Glutamatergic neuron (in vitro differentiated cells): Measurements from ENCODE around the gene ABR. TPM values are rescaled to one million over a fixed set of nuclear protein-coding genes. Genes with fewer than 3 reads are reported as not detected.

Experiments used
- DNase-seq: peaks from one replicate; pipeline ENCODE4 v3.0.0; 2022
- H3K27ac Mint-ChIP-seq: one replicate; pipeline ENCODE4 v1.8.0; 2020; ENCODE audit warnings: mild to moderate bottlenecking, mixed read lengths, inconsistent platforms; ENCODE audit not compliant: unreplicated experiment
- H3K27me3 Mint-ChIP-seq: one replicate; pipeline ENCODE4 v1.8.0; 2020; ENCODE audit warnings: mild to moderate bottlenecking, moderate library complexity, mixed read lengths, inconsistent platforms; ENCODE audit not compliant: unreplicated experiment
- H3K36me3 Mint-ChIP-seq: one replicate; pipeline ENCODE4 v1.8.0; 2020; ENCODE audit warnings: mild to moderate bottlenecking, mixed read lengths, inconsistent platforms; ENCODE audit not compliant: unreplicated experiment
- H3K4me1 Mint-ChIP-seq: one replicate; pipeline ENCODE4 v1.8.0; 2020; ENCODE audit warnings: mild to moderate bottlenecking, low read depth, mixed read lengths, inconsistent platforms; ENCODE audit not compliant: unreplicated experiment
- H3K4me3 Mint-ChIP-seq: one replicate; pipeline ENCODE4 v1.8.0; 2020; ENCODE audit warnings: mild to moderate bottlenecking, mixed read lengths, inconsistent platforms; ENCODE audit not compliant: unreplicated experiment
- H3K9me3 Mint-ChIP-seq: one replicate; pipeline ENCODE4 v1.8.0; 2020; ENCODE audit warnings: mild to moderate bottlenecking, moderate library complexity, mixed read lengths, inconsistent platforms; ENCODE audit not compliant: unreplicated experiment
- total RNA-seq: library from RNA; stranded (reverse); fragmentation: NEBNext Ultra II Directional; extraction: Animal tissue kit (Norgen Biotek cat#: 25700); gene quantifications from one replicate; pipeline ENCODE4 v1.2.1, GENCODE V29; 2021; ENCODE audit not compliant: unreplicated experiment
- TF ChIP-seq, protein P1 (sequence below): fragments of 200-600 bp; sonication (generic); IDR thresholded peaks from one replicate; pipeline ENCODE4 v1.5.0; 2021; ENCODE audit not compliant: partially characterized antibody, unreplicated experiment

Gene ABR
- total RNA-seq, 1 donor from 2014 or later = 219 TPM

DNA sequence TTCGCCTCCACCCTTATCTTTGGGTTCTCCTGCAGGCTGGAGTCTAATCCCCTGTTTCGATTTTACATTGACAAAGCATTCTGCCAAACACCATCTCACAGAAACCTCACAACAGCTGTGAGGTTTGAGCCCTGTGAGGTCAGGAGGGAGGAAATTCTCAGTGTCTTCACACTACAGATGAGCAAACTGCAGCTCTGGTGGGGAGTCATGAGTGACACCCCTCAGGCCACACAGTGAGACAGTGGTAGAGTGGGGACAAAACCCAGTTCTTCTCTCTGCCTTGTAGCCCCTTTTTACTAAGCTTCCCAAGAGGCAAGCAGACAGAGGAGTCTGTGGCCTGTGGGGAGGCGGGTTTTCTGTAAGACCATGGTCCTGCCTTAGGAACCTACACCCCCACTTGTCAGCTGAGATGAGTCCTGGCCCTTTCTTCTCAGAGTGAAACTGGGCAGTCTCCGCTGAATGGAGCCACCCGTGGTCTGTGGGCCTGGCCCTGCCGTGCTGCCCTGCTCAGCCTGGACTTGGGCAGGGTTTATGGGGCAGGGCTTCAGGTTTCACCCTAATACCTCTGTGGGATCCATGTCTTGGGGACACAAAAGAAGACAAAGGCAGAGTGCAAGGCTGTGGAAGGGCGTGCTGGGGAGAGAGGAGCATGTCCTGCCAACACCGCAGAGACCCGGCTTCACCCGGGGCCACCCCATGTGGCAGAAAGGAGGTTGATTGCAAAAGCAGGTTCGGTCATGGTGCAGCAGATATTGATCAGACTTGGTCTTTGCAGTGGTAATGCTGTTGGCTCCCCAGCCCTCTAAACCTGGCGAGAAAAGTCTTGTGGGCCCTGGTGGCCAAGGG, 59.0 kb downstream of the ABR start:
- Mint-ChIP-seq H3K36me3 (no peaks in the 10 kb centered on the region), H3K4me1 (peaks cover 10% of the 10 kb centered on the region), H3K27ac (no peak overlapping the region), H3K4me3 (no peak overlapping the region), H3K27me3 (peaks cover 1% of the 10 kb centered on the region), H3K9me3 (peaks cover 8% of the 10 kb centered on the region)
- DNase-seq = no peak
- TF ChIP-seq, protein P1, sequence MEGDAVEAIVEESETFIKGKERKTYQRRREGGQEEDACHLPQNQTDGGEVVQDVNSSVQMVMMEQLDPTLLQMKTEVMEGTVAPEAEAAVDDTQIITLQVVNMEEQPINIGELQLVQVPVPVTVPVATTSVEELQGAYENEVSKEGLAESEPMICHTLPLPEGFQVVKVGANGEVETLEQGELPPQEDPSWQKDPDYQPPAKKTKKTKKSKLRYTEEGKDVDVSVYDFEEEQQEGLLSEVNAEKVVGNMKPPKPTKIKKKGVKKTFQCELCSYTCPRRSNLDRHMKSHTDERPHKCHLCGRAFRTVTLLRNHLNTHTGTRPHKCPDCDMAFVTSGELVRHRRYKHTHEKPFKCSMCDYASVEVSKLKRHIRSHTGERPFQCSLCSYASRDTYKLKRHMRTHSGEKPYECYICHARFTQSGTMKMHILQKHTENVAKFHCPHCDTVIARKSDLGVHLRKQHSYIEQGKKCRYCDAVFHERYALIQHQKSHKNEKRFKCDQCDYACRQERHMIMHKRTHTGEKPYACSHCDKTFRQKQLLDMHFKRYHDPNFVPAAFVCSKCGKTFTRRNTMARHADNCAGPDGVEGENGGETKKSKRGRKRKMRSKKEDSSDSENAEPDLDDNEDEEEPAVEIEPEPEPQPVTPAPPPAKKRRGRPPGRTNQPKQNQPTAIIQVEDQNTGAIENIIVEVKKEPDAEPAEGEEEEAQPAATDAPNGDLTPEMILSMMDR = no peak

DNA sequence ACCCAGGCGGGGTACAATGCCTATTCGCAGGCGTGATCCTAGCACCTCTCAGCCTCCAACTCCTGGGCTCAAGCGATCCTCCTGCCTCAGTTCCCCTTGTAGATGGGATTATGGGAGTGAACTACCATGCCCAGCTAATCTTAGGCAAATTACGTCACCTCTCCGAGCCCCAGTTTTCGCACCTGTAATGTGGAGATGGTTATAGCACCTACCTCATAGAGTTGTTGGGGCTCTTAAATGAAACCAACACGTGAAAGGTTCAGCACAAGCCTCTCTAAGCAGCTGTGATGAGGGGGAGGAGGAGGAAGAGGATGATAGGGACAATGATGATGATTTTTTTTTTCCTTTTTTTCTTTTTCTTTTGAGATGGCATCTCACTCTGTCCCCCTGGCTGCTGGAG, 59.9 kb downstream of the ABR start:
- H3K4me1 Mint-ChIP-seq = peaks cover 10% of the 10 kb centered on the region
- DNase-seq = no peak
- H3K27ac Mint-ChIP-seq = no peak overlapping the region
- no peak overlapping the region for H3K4me3 Mint-ChIP-seq
- peaks cover 8% of the 10 kb centered on the region for H3K9me3 Mint-ChIP-seq
- no peaks in the 10 kb centered on the region for H3K36me3 Mint-ChIP-seq
- TF ChIP-seq, protein P1 = no peak
- H3K27me3 Mint-ChIP-seq = peaks cover 5% of the 10 kb centered on the region

DNA sequence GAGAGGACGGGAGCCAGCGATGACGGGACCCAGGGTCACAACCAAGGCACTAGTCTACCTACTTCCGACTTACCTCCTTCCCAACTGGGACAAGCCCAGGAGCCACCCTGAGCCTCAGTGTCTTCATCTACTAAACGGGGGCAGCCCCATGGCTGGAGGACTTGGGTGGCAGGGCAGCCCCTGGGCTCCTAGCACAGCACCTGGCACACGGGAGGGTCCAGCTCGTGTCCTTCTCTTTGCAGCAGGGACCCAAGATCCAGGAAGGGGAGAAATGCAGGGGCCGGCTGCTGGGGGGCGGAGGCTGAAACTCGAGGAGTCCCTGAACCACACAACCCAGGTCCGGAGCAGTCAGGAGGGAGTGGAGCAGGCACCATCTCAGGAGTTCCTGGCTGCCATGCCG, 63.2 kb downstream of the ABR start:
- no peaks in the 10 kb centered on the region for H3K36me3 Mint-ChIP-seq
- H3K27ac Mint-ChIP-seq = no peak overlapping the region
- peaks cover 5% of the 10 kb centered on the region for H3K4me1 Mint-ChIP-seq
- no peak overlapping the region for H3K4me3 Mint-ChIP-seq
- H3K27me3 Mint-ChIP-seq = peaks cover 8% of the 10 kb centered on the region
- TF ChIP-seq, protein P1 = no peak
- peaks cover 5% of the 10 kb centered on the region for H3K9me3 Mint-ChIP-seq
- DNase-seq = no peak

DNA sequence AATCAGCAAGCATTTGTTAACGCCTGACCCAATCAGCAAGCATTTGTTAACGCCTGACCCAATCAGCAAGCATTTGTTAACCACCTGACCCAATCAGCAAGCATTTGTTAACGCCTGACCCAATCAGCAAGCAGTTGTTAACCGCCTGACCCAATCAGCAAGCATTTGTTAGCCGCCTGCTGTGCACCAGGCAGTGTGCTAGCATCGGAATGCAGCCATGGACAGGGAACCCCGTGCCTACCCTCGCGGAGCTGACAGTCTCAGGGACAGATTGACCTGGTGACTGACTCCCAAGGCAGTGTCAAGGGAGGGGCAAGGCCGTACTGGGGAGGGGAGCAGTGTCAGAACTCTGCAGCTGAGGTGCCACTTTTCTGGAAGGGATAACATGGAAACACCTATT, 66.9 kb downstream of the ABR start:
- Mint-ChIP-seq H3K36me3 (no peaks in the 10 kb centered on the region), H3K27me3 (peaks cover 8% of the 10 kb centered on the region)
- DNase-seq = no peak

More for the DNA sequence above, 66.9 kb downstream of the ABR start:
- TF ChIP-seq, protein P1 = no peak
- H3K4me1 Mint-ChIP-seq = peaks cover 17% of the 10 kb centered on the region
- no peak overlapping the region for H3K27ac Mint-ChIP-seq
- H3K9me3 Mint-ChIP-seq = peaks cover 2% of the 10 kb centered on the region
- no peak overlapping the region for H3K4me3 Mint-ChIP-seq
